Endothelial cell of umbilical vein (primary cell): ENCODE results near the gene RAD51B. TPM values are rescaled to one million over a fixed set of nuclear protein-coding genes. Genes with fewer than 3 reads are reported as not detected.

ENCODE experiments used
- BruUV-seq: library from RNA; stranded (reverse); fragments of 400-500 nt; replicated peaks from 2 replicates; lab custom pipeline; 2021; lab: Mats Ljungman, UMichigan
- CTCF ChIA-PET: fragments of 300-600, 350-600 bp; sonication (Branson Sonifier 250); formaldehyde crosslinking; loops from one replicate; lab custom pipeline; 2021; ENCODE audit warnings: antibody characterized with exemption, inconsistent platforms; lab: Charles Lee
- POLR2A ChIA-PET: fragments of 300-600, 350-600 bp; sonication (Branson Sonifier 250); formaldehyde crosslinking; loops from one replicate; lab custom pipeline; 2021; ENCODE audit warnings: antibody characterized with exemption, inconsistent platforms; lab: Charles Lee
- DNase-seq: peaks from one replicate; pipeline ENCODE4 v3.0.0-alpha.2; 2011; ENCODE audit warnings: low read depth, low spot score
- FAIRE-seq: peaks from 2 replicates; lab custom pipeline; 2011; peaks lifted over from hg19 to GRCh38; lab: Jason Lieb, UNC
- H2AFZ ChIP-seq: 2 replicates; pipeline ENCODE4 v1.6.0; 2012; ENCODE audit warnings: low read depth, low read length, control low read depth, inconsistent platforms
- H3K27ac ChIP-seq: 2 replicates; pipeline ENCODE4 v1.5.1; 2011; ENCODE audit warnings: low read depth, mild to moderate bottlenecking, control low read depth, low read length, moderate library complexity; ENCODE audit not compliant: insufficient read depth
- H3K27me3 ChIP-seq, 2 experiments: 2 replicates each; pipeline versions ENCODE4 v1.6.0 to v1.6.1; 2011; ENCODE audit warnings: low read length in 2 of 2, mixed read lengths in 1 of 2; ENCODE audit not compliant: control insufficient read depth in 2 of 2, insufficient read depth in 2 of 2
- H3K36me3 ChIP-seq, 2 experiments: 2 replicates in 1 of 2; 3 replicates in 1 of 2; pipeline ENCODE4 v1.5.1; 2011; ENCODE audit warnings: low read length in 2 of 2, mild to moderate bottlenecking in 1 of 2, moderate library complexity in 1 of 2; ENCODE audit not compliant: control insufficient read depth in 2 of 2, insufficient read depth in 2 of 2; ENCODE audit errors: extremely low read depth in 1 of 2
- H3K4me1 ChIP-seq: 3 replicates; pipeline ENCODE4 v1.5.1; 2011; ENCODE audit warnings: mild to moderate bottlenecking, low read length; ENCODE audit not compliant: control insufficient read depth, insufficient read depth; ENCODE audit errors: extremely low read depth
- H3K4me2 ChIP-seq: 2 replicates; pipeline ENCODE4 v1.6.1; 2011; ENCODE audit warnings: low read length, control low read depth, mixed read lengths; ENCODE audit not compliant: insufficient read depth
- H3K4me3 ChIP-seq, 3 experiments: fragments of 200-600 bp in 1 of 3; sonication (generic), shearing (Covaris generic) in 1 of 3; replicated peaks in 1 of 3; 2 replicates each; pipeline ENCODE4 v1.5.1; 2011 to 2016; ENCODE audit warnings: control low read depth in 3 of 3, low read length in 3 of 3, mild to moderate bottlenecking in 2 of 3, inconsistent platforms in 1 of 3, low read depth in 1 of 3, moderate library complexity in 1 of 3; ENCODE audit not compliant: insufficient read depth in 1 of 3
- H3K79me2 ChIP-seq: 2 replicates; pipeline ENCODE4 v1.6.0; 2012; ENCODE audit warnings: low read length, inconsistent platforms; ENCODE audit not compliant: control insufficient read depth, insufficient read depth
- H3K9ac ChIP-seq: replicated peaks from 2 replicates; pipeline ENCODE3; 2011; ENCODE audit warnings: low read length, control low read depth; ENCODE audit not compliant: insufficient read depth; ENCODE audit errors: extremely low read depth
- H3K9me1 ChIP-seq: replicated peaks from 3 replicates; pipeline ENCODE4 v1.6.0; 2011; ENCODE audit warnings: mild to moderate bottlenecking, low read length; ENCODE audit not compliant: control insufficient read depth, insufficient read depth; ENCODE audit errors: extremely low read depth
- H3K9me3 ChIP-seq: replicated peaks from 2 replicates; pipeline ENCODE4 v1.5.1; 2012; ENCODE audit warnings: low read length, inconsistent platforms; ENCODE audit not compliant: control insufficient read depth, insufficient read depth
- H4K20me1 ChIP-seq: replicated peaks from 2 replicates; pipeline ENCODE3; 2011; ENCODE audit warnings: mild to moderate bottlenecking, low read length; ENCODE audit not compliant: control insufficient read depth, insufficient read depth; ENCODE audit errors: extremely low read depth
- EZH2 ChIP-seq: IDR thresholded peaks from 2 replicates; pipeline ENCODE4 v1.6.1; 2012; ENCODE audit warnings: borderline replicate concordance, low read depth, mild to moderate bottlenecking, moderate library complexity, low read length, inconsistent platforms; ENCODE audit not compliant: severe bottlenecking
- FOS ChIP-seq: IDR thresholded peaks from 2 replicates; pipeline ENCODE4 v1.6.1; 2011; ENCODE audit warnings: mild to moderate bottlenecking, low read length, moderate library complexity, borderline replicate concordance; ENCODE audit not compliant: insufficient read depth
- GATA2 ChIP-seq: IDR thresholded peaks from 2 replicates; pipeline ENCODE4 v1.7.0; 2011; ENCODE audit warnings: low read depth, mild to moderate bottlenecking, moderate library complexity, mixed read lengths, low read length; ENCODE audit not compliant: insufficient read length, insufficient read depth
- POLR2A ChIP-seq: IDR thresholded peaks from 2 replicates; pipeline ENCODE4 v1.6.1; 2012; ENCODE audit warnings: low read depth, mild to moderate bottlenecking, control low read depth, low read length
- POLR2AphosphoS5 ChIP-seq: IDR thresholded peaks from 2 replicates; pipeline ENCODE4 v1.6.1; 2012; ENCODE audit warnings: low read depth, mild to moderate bottlenecking, control low read depth, low read length, moderate library complexity; ENCODE audit not compliant: insufficient read depth
- dilution Hi-C: fragments of 300-500 bp; cut with MboI; formaldehyde crosslinking; loops from one replicate; pipeline ENCODE4 v1.15.0; 2019; ENCODE audit warnings: low sequenced_read_pairs; ENCODE audit not compliant: extremely low pct_ligation_motif_present
- intact Hi-C: fragments of 100-400 bp; cut with micrococcal nuclease; formaldehyde crosslinking; loops from one replicate; pipeline ENCODE4 v1.10.0; 2022
- polyA plus RNA-seq, 4 experiments: library from polyadenylated mRNA; depleted of rRNA in 3 of 4; stranded (reverse) in 3 of 4; unstranded in 1 of 4; fragments of >200 nt; gene quantifications; 2 replicates each; pipeline versions ENCODE4 v1.2.1 to v1.2.3, GENCODE V29; 2011 to 2012; ENCODE audit warnings: missing spikeins in 1 of 4
- total RNA-seq: library from RNA; stranded (reverse); gene quantifications from 2 replicates; pipeline ENCODE4 v1.2.3, GENCODE V29; 2021
- TF ChIP-seq, protein P1 (sequence below): IDR thresholded peaks from 2 replicates; pipeline ENCODE4 v1.6.1; 2011; ENCODE audit not compliant: insufficient read depth, insufficient read length
- TF ChIP-seq, protein P2 (sequence below), 2 donors: IDR thresholded peaks; 1 replicate in 1 of 2; 2 replicates in 1 of 2; pipeline ENCODE4 v1.5.1; 2011; ENCODE audit warnings: low read length in 2 of 2, mild to moderate bottlenecking in 2 of 2, moderate library complexity in 2 of 2, control low read depth in 1 of 2, inconsistent platforms in 1 of 2, low read depth in 1 of 2; ENCODE audit not compliant: insufficient read depth in 1 of 2; ENCODE audit errors: extremely low read depth in 1 of 2

The RAD51B gene
- total and polyA plus RNA-seq, 2 donors (not counting 3 experiments of a cell fraction or from before 2014, with no cell fraction given): 3.9 to 19.0 TPM

- H3K79me2 ChIP-seq: no peaks in the 10 kb centered on the region
- FAIRE-seq (no peak), DNase-seq (no peak)
- no peaks in the 10 kb centered on the region for H3K27me3 ChIP-seq
- ChIA-PET CTCF (interaction anchor here (0.8 to 2.1 kb wide), 2 partner anchors 30 to 34 kb away, joined by 3 to 5 read pairs; no protein-coding TSS in a partner anchor), POLR2A (no interaction called here)
- no peak overlapping the region for H2AFZ ChIP-seq
- dilution Hi-C loops (no loop called here), intact Hi-C loops (no loop called here)
- H3K4me2 ChIP-seq: no peak overlapping the region
- TF ChIP-seq POLR2AphosphoS5: no peak
- TF ChIP-seq, protein P1, sequence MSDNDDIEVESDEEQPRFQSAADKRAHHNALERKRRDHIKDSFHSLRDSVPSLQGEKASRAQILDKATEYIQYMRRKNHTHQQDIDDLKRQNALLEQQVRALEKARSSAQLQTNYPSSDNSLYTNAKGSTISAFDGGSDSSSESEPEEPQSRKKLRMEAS: no peak
- no peak for TF ChIP-seq EZH2
- TF ChIP-seq, protein P2, sequence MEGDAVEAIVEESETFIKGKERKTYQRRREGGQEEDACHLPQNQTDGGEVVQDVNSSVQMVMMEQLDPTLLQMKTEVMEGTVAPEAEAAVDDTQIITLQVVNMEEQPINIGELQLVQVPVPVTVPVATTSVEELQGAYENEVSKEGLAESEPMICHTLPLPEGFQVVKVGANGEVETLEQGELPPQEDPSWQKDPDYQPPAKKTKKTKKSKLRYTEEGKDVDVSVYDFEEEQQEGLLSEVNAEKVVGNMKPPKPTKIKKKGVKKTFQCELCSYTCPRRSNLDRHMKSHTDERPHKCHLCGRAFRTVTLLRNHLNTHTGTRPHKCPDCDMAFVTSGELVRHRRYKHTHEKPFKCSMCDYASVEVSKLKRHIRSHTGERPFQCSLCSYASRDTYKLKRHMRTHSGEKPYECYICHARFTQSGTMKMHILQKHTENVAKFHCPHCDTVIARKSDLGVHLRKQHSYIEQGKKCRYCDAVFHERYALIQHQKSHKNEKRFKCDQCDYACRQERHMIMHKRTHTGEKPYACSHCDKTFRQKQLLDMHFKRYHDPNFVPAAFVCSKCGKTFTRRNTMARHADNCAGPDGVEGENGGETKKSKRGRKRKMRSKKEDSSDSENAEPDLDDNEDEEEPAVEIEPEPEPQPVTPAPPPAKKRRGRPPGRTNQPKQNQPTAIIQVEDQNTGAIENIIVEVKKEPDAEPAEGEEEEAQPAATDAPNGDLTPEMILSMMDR (IDR thresholded peaks at IDR 0.05; ENCODE audit: extremely low read depth in 1 of 2, insufficient read depth in 1 of 2, low read depth in 1 of 2, low read length in 2 of 2): no peak
- TF ChIP-seq GATA2: no peak
- TF ChIP-seq POLR2A: no peak
- TF ChIP-seq FOS: no peak
- H3K9me1 ChIP-seq: no peaks in the 10 kb centered on the region
- no peak overlapping the region for H3K9ac ChIP-seq
- no peaks in the 10 kb centered on the region for H3K36me3 ChIP-seq
- H3K4me1 ChIP-seq: peaks cover 23% of the 10 kb centered on the region
- BruUV-seq: no TSS peak
- H3K4me3 ChIP-seq: no peak overlapping the region
- H3K9me3 ChIP-seq: no peaks in the 10 kb centered on the region
- no peaks in the 10 kb centered on the region for H4K20me1 ChIP-seq
- H3K27ac ChIP-seq: no peak overlapping the region
Measured at GRCh38 chr14:68492381-68493151, 673.0 kb downstream of the RAD51B start.
